ENCODE measurements around the gene TOP2A. TPM values are rescaled to one million over a fixed set of nuclear protein-coding genes. Genes with fewer than 3 reads are reported as not detected.

TOP2A gene
- total RNA-seq (1 to 10 TPM; 1.8 to 4.4 TPM), polyA plus RNA-seq (1 to 10 TPM in 1 of 2 donors, under 1 TPM in 1; 0.25 to 2.1 TPM)
- long read RNA-seq, donor 1, partial matches to known transcripts: 4 of 4 reads
- long read RNA-seq, donor 1, other reads (novel, unspliced or antisense): 0 of 4 reads
- long read RNA-seq, donor 2, partial matches to known transcripts: 1 of 2 reads
- long read RNA-seq, donor 2, other reads (novel, unspliced or antisense): 1 of 2 reads

GRCh38 chr17:40417609-40418427 is at the start of gene TOP2A:
TOP2A (minus strand) TSS chr17:40417896; CDS start chr17:40417791, 105 bp downstream.
- intact Hi-C loops (cut with DNase I): loop anchor here (2.0 to 10.0 kb wide), 3 partner anchors 59 to 113 kb away; partner anchors contain the start of gene RARA (in 1 of the 2)
- ATAC-seq (ENCODE audit: low FRiP score): peak; percentile 100
- H3K4me3 ChIP-seq (ENCODE audit: low read length in 2 of 2): peak within 1 kb of the TSS; percentile 22 to 54
- DNase-seq: peak; percentile 93 to 96
- H3K4me1 ChIP-seq (ENCODE audit: control insufficient read depth in 1 of 2, insufficient read depth in 2 of 2, low read length in 2 of 2): no peaks in the 10 kb centered on the region
- 0% methylated on average over 49 of the region's 49 CpGs for WGBS, 2 donors
- peak within 1 kb of the TSS in 1 of 2 donors; percentile 18 for H3K27ac ChIP-seq (ENCODE audit: low read depth in 1 of 2, low read length in 2 of 2)
- no peaks in the 10 kb centered on the region for H3K27me3 ChIP-seq (ENCODE audit: control insufficient read depth in 1 of 2, insufficient read depth in 2 of 2, low read length in 1 of 2)
- H3K36me3 ChIP-seq (ENCODE audit: control insufficient read depth in 1 of 2, insufficient read depth in 2 of 2, low read length in 1 of 2): no peaks in the 10 kb centered on the region
- H3K9me3 ChIP-seq (ENCODE audit: control insufficient read depth, low read length): no peaks in the 10 kb centered on the region

- Histone ChIP-seq H3K4me3 (ENCODE audit: low read length in 2 of 2) (no peak overlapping the region), H3K27me3 (ENCODE audit: control insufficient read depth in 1 of 2, insufficient read depth in 2 of 2, low read length in 1 of 2) (no peaks in the 10 kb centered on the region), H3K9me3 (ENCODE audit: control insufficient read depth, low read length) (no peaks in the 10 kb centered on the region), H3K36me3 (ENCODE audit: control insufficient read depth in 1 of 2, insufficient read depth in 2 of 2, low read length in 1 of 2) (no peaks in the 10 kb centered on the region), H3K27ac (ENCODE audit: low read depth in 1 of 2, low read length in 2 of 2) (no peak overlapping the region), H3K4me1 (ENCODE audit: control insufficient read depth in 1 of 2, insufficient read depth in 2 of 2, low read length in 2 of 2) (no peaks in the 10 kb centered on the region)
- ATAC-seq (ENCODE audit: low FRiP score) (no peak), DNase-seq (no peak)
- intact Hi-C loops (cut with DNase I): no loop called here
- WGBS, 2 donors: 90 to 93% methylated on average over 2 of the region's 2 CpGs
Observed at GRCh38 chr17:40467281-40467867, 49.7 kb upstream of the TOP2A start.

- 85 to 88% methylated on average over 11 of the region's 11 CpGs for WGBS, 2 donors
- Histone ChIP-seq H3K27me3 (ENCODE audit: control insufficient read depth in 1 of 2, insufficient read depth in 2 of 2, low read length in 1 of 2) (no peaks in the 10 kb centered on the region), H3K4me1 (ENCODE audit: control insufficient read depth in 1 of 2, insufficient read depth in 2 of 2, low read length in 2 of 2) (no peaks in the 10 kb centered on the region), H3K9me3 (ENCODE audit: control insufficient read depth, low read length) (no peaks in the 10 kb centered on the region), H3K36me3 (ENCODE audit: control insufficient read depth in 1 of 2, insufficient read depth in 2 of 2, low read length in 1 of 2) (no peaks in the 10 kb centered on the region), H3K27ac (ENCODE audit: low read depth in 1 of 2, low read length in 2 of 2) (no peak overlapping the region), H3K4me3 (ENCODE audit: low read length in 2 of 2) (no peak overlapping the region)
- ATAC-seq (ENCODE audit: low FRiP score): no peak
- intact Hi-C loops (cut with DNase I): no loop called here
- DNase-seq: no peak
Observed at GRCh38 chr17:40466298-40466971, 48.7 kb upstream of the TOP2A start.

GRCh38 chr17:40464392-40464855 is 46.7 kb upstream of the TOP2A start:
- H3K36me3 ChIP-seq (ENCODE audit: control insufficient read depth in 1 of 2, insufficient read depth in 2 of 2, low read length in 1 of 2): no peaks in the 10 kb centered on the region
- ATAC-seq (ENCODE audit: low FRiP score) (no peak), DNase-seq (no peak)
- intact Hi-C loops (cut with DNase I): no loop called here
- H3K9me3 ChIP-seq (ENCODE audit: control insufficient read depth, low read length): no peaks in the 10 kb centered on the region
- WGBS, 2 donors: 93% methylated on average over 5 of the region's 5 CpGs
- no peaks in the 10 kb centered on the region for H3K27me3 ChIP-seq (ENCODE audit: control insufficient read depth in 1 of 2, insufficient read depth in 2 of 2, low read length in 1 of 2)
- no peaks in the 10 kb centered on the region for H3K4me1 ChIP-seq (ENCODE audit: control insufficient read depth in 1 of 2, insufficient read depth in 2 of 2, low read length in 2 of 2)
- H3K4me3 ChIP-seq (ENCODE audit: low read length in 2 of 2): no peak overlapping the region
- H3K27ac ChIP-seq (ENCODE audit: low read depth in 1 of 2, low read length in 2 of 2): no peak overlapping the region

GRCh38 chr17:40463122-40463550 is 45.4 kb upstream of the TOP2A start:
- Histone ChIP-seq H3K4me1 (ENCODE audit: control insufficient read depth in 1 of 2, insufficient read depth in 2 of 2, low read length in 2 of 2) (no peaks in the 10 kb centered on the region), H3K27me3 (ENCODE audit: control insufficient read depth in 1 of 2, insufficient read depth in 2 of 2, low read length in 1 of 2) (no peaks in the 10 kb centered on the region), H3K36me3 (ENCODE audit: control insufficient read depth in 1 of 2, insufficient read depth in 2 of 2, low read length in 1 of 2) (no peaks in the 10 kb centered on the region), H3K9me3 (ENCODE audit: control insufficient read depth, low read length) (no peaks in the 10 kb centered on the region), H3K4me3 (ENCODE audit: low read length in 2 of 2) (no peak overlapping the region), H3K27ac (ENCODE audit: low read depth in 1 of 2, low read length in 2 of 2) (no peak overlapping the region)
- WGBS, 2 donors: 68 to 76% methylated on average over 11 of the region's 11 CpGs
- intact Hi-C loops (cut with DNase I): no loop called here
- DNase-seq: no peak
- no peak for ATAC-seq (ENCODE audit: low FRiP score)

GRCh38 chr17:40462343-40463121 is 44.8 kb upstream of the TOP2A start:
- Histone ChIP-seq H3K27ac (ENCODE audit: low read depth in 1 of 2, low read length in 2 of 2) (no peak overlapping the region), H3K4me3 (ENCODE audit: low read length in 2 of 2) (no peak overlapping the region), H3K4me1 (ENCODE audit: control insufficient read depth in 1 of 2, insufficient read depth in 2 of 2, low read length in 2 of 2) (no peaks in the 10 kb centered on the region), H3K9me3 (ENCODE audit: control insufficient read depth, low read length) (no peaks in the 10 kb centered on the region), H3K36me3 (ENCODE audit: control insufficient read depth in 1 of 2, insufficient read depth in 2 of 2, low read length in 1 of 2) (no peaks in the 10 kb centered on the region), H3K27me3 (ENCODE audit: control insufficient read depth in 1 of 2, insufficient read depth in 2 of 2, low read length in 1 of 2) (no peaks in the 10 kb centered on the region)
- DNase-seq (no peak), ATAC-seq (ENCODE audit: low FRiP score) (no peak)
- intact Hi-C loops (cut with DNase I): no loop called here
- 74 to 84% methylated on average over 9 of the region's 9 CpGs for WGBS, 2 donors

GRCh38 chr17:40461732-40462342 is 44.1 kb upstream of the TOP2A start:
- no peaks in the 10 kb centered on the region for H3K4me1 ChIP-seq (ENCODE audit: control insufficient read depth in 1 of 2, insufficient read depth in 2 of 2, low read length in 2 of 2)
- H3K4me3 ChIP-seq (ENCODE audit: low read length in 2 of 2): no peak overlapping the region
- H3K27ac ChIP-seq (ENCODE audit: low read depth in 1 of 2, low read length in 2 of 2): no peak overlapping the region
- H3K9me3 ChIP-seq (ENCODE audit: control insufficient read depth, low read length): no peaks in the 10 kb centered on the region
- no peak for DNase-seq
- 72 to 81% methylated on average over 10 to 12 of the region's 12 CpGs for WGBS, 2 donors
- intact Hi-C loops (cut with DNase I): no loop called here
- no peaks in the 10 kb centered on the region for H3K36me3 ChIP-seq (ENCODE audit: control insufficient read depth in 1 of 2, insufficient read depth in 2 of 2, low read length in 1 of 2)
- ATAC-seq (ENCODE audit: low FRiP score): no peak
- no peaks in the 10 kb centered on the region for H3K27me3 ChIP-seq (ENCODE audit: control insufficient read depth in 1 of 2, insufficient read depth in 2 of 2, low read length in 1 of 2)

Measured in aorta (tissue), 5 donors.